OCI-LY7 (cell line): Measurements from ENCODE around the gene SLMAP.

Experiments
- EZH2phosphoT487 ChIP-seq: fragments of 200-600 bp; sonication (generic); IDR thresholded peaks from 2 replicates; pipeline ENCODE4 v1.6.1; 2018; ENCODE audit warnings: low read depth, borderline replicate concordance, mild to moderate bottlenecking, mixed run types, antibody characterized with exemption, low read length, moderate library complexity, mixed read lengths
- TF ChIP-seq, protein P1 (sequence below): fragments of 200-600 bp; sonication (generic); conservative IDR thresholded peaks from 2 replicates; pipeline ENCODE4 v1.5.1; 2014; ENCODE audit warnings: mild to moderate bottlenecking, antibody characterized with exemption, low read length, moderate library complexity, mixed read lengths

DNA sequence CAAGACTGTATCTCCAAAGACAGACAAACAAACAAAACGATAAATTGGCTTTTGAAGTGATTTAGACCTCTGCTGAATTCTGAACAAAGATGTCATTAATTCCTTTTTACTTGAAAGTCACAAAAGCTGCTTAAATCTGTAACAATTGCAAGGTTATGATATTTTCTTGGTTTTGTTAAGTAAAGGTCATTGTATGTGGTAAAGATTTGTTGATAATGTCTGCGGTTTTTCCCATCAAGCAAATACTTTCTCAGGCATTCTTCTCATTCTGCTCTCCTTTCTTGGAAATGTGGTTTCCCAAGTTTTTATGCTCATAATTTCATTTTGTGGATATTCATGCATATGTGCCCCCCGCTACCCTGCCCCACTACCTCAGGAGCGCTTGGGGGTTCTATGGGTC is 116.5 kb downstream of the SLMAP start:
- TF ChIP-seq, protein P1, sequence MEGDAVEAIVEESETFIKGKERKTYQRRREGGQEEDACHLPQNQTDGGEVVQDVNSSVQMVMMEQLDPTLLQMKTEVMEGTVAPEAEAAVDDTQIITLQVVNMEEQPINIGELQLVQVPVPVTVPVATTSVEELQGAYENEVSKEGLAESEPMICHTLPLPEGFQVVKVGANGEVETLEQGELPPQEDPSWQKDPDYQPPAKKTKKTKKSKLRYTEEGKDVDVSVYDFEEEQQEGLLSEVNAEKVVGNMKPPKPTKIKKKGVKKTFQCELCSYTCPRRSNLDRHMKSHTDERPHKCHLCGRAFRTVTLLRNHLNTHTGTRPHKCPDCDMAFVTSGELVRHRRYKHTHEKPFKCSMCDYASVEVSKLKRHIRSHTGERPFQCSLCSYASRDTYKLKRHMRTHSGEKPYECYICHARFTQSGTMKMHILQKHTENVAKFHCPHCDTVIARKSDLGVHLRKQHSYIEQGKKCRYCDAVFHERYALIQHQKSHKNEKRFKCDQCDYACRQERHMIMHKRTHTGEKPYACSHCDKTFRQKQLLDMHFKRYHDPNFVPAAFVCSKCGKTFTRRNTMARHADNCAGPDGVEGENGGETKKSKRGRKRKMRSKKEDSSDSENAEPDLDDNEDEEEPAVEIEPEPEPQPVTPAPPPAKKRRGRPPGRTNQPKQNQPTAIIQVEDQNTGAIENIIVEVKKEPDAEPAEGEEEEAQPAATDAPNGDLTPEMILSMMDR: no peak
- TF ChIP-seq EZH2phosphoT487: no peak
